ENCODE data around the gene QKI. TPM values are rescaled to one million over a fixed set of nuclear protein-coding genes. Genes with fewer than 3 reads are reported as not detected.
"Not testable (repeated sequence)": the region's sequence is repeated elsewhere in the genome, so short reads cannot be mapped to it uniquely, and the experiment has no call there.

Gene QKI
- total RNA-seq, 1 donor from 2014 or later: 72.1 TPM

- intact Hi-C loops (cut with micrococcal nuclease): no loop called here
Observed at GRCh38 chr6:163438298-163438939, 23.9 kb downstream of the QKI start.

GRCh38 chr6:163438940-163439335 lies 24.4 kb downstream of the QKI start:
- intact Hi-C loops (cut with micrococcal nuclease): no loop called here

DNA sequence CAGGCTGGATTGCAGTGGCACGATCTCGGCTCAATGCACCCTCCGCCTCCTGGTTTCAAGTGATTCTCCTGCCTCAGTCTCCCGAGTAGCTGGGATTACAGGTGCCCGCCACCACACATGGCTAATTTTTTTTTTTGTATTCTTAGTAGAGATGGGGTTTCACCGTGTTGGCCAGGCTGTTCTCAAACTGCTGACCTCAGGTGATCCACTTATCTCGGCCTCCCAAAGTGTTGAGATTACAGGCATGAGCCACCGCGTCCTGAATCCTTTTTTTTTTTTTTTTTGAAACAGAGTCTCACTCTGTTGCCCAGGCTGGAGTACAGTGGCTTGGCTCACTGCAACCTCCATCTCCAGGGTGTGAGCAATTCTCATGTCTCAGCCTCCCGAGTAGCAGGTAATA lies 24.9 kb downstream of the QKI start:
- intact Hi-C loops (cut with micrococcal nuclease): not testable (repeated sequence)

DNA sequence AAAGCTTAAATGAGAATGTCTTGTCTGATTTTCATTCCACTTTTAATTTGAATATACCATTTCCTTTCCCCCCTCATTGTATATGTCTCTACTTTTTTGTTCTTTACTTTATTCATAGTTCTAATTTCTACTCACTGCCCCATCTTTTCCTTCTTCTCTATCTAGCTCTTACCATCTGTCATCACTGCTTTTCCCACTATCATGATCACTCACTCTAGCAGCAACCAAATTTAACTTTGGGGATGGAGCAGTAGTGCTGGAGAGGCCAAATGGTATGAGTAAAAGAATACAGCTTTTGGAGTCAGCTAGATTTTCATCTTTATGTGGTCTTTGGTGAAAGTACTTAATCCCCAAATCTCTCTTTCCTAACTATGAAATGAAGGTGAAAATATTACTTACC lies 25.5 kb downstream of the QKI start:
- intact Hi-C loops (cut with micrococcal nuclease): no loop called here

GRCh38 chr6:163442336-163442735 lies 27.8 kb downstream of the QKI start:
- intact Hi-C loops (cut with micrococcal nuclease): no loop called here

- intact Hi-C loops (cut with micrococcal nuclease): no loop called here
Observed at GRCh38 chr6:163444077-163444476, 29.6 kb downstream of the QKI start.

DNA sequence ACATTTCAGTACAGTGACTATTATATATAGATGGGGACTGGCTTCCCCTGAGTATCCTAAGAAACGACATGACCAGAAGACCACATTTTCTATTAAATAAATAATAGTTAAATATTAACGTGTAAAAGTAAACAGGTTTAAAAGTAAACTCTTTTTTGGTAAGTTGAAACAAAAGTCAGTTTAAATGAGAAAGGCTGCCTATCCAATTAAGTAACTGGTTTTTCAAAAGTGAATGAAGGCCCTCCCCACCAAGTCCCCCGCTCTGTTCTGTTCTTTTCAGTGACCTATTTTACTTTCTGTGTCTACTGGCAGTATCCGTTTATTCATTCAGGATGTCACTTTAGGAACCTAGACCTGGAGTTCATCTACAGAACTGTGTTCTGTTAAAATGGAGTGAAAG lies 32.0 kb downstream of the QKI start:
- intact Hi-C loops (cut with micrococcal nuclease): no loop called here

DNA sequence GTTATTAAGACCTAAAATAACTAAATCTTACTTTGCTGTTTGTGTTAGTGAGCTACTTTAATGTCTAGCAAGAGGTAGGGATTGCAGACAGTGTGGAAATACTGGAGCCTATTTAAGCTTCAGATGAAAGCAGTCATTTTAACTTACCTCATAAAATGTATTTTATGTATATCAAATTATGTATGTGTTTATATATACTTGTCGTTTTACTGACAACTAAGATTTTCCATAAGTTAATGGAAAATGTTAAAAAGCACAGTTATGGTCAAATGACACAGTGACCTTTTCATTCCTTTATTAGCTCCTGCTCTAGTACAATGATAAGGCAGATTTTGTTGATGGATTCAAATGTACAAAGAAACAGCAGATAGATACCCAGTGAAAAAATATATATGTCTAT lies 34.6 kb downstream of the QKI start:
- intact Hi-C loops (cut with micrococcal nuclease): no loop called here

- intact Hi-C loops (cut with micrococcal nuclease): no loop called here
Observed at GRCh38 chr6:163454425-163454824, 39.9 kb downstream of the QKI start.

GRCh38 chr6:163455552-163455951 lies 41.0 kb downstream of the QKI start:
- intact Hi-C loops (cut with micrococcal nuclease): no loop called here

DNA sequence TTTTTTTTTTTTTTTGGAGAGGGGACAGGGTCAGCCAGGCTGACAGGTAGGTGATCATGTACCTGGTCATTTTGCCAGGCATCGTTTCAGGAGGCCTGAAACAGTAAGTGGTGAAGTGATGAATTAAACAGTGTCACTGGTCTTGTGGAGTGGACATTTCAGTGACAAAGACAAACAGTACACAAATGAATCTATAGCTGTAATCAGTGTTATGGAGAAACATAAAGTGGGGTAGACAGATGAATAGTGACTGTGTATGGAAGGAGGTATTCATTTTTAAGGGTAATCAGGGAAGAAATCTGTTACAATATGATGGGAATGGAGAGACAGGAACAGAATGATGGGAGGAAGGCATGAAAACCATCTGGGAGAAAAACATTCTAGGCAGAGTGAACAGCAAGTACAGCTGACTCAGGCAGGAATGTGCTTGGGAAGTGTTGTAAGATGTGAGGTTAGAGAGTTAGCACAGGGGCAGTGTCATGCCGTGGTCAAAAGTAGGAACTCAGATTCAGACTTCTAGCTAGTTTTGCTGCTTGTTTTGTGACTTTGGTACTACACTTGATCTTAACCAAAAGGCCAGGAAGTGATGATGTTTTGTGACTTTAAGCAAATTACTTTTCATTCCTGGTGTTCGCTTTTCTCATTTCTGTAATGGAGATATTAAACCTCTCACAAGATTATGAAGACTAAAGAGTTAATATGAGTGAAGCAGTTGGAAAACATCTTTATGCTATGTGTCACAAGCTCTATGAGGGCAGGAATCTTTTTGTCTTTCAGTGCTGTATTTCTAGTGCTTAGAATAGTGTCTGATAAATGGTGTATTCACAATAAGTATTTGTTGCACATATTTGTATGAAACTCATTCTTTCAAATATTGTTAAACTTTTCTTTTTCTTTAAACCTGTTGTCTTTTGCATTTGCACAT lies 43.4 kb downstream of the QKI start:
- intact Hi-C loops (cut with micrococcal nuclease): loop anchor here (2.0 kb wide), 1 partner anchor 25 kb away; no protein-coding TSS in a partner anchor

DNA sequence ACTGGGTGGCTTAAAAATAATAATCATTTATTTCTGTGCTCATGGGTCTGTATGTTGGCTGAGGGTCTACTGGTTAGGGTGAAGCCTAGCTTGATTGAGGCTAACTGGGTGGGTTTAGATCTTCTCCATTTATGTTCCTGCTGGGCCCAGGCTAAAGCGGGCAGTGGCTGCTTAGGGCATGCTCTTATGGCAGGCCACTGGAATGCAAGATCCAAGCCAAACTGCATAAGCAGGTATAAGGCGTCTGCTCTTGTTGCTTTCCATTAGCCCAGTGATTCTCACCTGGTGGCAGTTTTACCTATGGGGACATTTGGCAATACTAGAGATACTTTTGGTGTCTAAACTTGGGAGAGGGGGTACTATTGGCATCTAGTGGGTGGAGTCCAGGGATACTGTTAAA lies 44.5 kb downstream of the QKI start:
- intact Hi-C loops (cut with micrococcal nuclease): loop anchor here (2.0 kb wide), 1 partner anchor 26 kb away; no protein-coding TSS in a partner anchor

DNA sequence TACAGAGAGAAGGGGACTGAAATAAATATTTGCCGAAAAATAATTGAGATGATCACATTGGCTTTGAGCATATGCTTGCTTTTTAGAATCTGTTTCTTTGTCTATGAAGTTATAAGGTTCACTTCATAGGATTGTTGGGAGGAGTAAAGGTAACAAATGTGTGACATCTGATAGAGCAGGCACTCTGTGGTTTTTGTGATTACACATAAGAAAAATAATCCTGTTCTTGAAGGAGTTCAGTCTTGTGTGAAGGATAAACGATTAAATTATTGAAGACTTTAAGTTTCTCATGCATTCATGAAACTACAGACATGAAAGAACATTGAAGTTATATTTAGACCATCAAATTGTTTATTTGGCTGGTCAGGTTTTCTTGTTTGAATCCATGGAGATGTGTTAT lies 45.0 kb downstream of the QKI start:
- intact Hi-C loops (cut with micrococcal nuclease): loop anchor here (2.0 kb wide), 1 partner anchor 27 kb away; no protein-coding TSS in a partner anchor

- intact Hi-C loops (cut with micrococcal nuclease): loop anchor here (1.0 kb wide), 2 partner anchors 44 to 733 kb away; partner anchors contain the start of genes PACRG and PRKN
Observed at GRCh38 chr6:163460307-163460782, 45.8 kb downstream of the QKI start.

DNA sequence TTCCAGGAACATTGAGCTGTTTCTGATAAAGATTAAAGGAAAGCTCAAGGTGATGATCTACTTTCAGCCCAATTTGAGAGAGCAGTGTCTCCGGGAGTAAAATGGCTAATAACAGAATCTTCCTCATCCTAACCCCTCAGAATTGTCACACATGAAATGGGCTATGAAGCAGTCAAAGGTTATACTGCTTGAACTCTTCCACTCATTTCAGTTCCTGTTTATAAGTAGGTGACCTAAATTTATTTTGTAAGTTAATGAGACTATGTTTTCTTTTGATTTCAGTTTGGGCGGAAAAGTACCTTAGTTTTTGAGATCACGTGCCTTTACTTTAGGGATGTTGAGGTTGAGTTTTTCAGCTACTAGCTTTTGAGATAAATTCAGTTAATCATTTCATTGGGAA lies 47.2 kb downstream of the QKI start:
- intact Hi-C loops (cut with micrococcal nuclease): no loop called here

GRCh38 chr6:163463180-163463579 lies 48.7 kb downstream of the QKI start:
- intact Hi-C loops (cut with micrococcal nuclease): no loop called here

DNA sequence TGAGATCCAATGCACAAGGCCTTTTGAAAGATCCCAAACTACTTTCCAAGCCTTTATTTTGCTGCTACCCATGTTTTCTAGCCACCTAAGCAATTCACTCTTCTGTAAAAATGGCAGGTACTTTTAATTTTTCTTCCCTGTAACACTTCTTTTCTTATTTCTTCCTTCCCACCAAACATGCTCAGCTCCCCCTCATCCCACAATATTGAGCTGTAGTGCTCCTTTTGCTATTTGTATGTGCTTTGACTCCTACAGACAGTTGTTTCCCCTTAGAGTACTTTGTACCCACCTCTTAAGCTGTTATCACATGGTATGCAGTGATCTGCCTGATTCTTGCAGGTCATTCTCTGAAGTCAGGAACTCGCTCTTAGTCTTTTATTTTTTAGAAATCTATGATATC lies 49.3 kb downstream of the QKI start:
- intact Hi-C loops (cut with micrococcal nuclease): no loop called here

DNA sequence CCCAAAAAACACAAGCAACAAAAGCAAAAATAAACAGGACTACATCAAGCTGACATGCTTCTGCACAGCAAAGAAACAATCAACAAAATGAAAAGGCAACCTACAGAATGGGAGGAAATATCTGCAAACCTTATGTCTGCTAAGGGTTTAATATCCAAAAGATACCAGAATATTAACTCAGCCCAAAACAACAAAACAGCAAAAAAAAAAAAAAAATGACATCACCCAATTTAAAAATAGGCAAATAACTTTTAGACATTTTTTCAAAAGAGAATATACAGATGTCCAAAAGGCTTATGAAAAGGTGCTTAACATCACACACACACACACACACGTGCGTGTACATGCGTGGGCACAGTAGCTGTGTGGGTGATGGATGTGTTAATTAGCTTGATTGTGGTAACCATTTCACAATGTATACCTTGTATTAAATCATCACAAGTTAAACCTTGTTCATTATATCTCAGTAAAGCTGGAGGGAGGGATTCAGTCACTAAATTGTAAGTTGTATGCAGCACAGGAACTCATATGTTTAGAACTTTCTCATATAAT lies 52.4 kb downstream of the QKI start:
- intact Hi-C loops (cut with micrococcal nuclease): no loop called here

- intact Hi-C loops (cut with micrococcal nuclease): no loop called here
Observed at GRCh38 chr6:163468738-163469137, 54.2 kb downstream of the QKI start.

- intact Hi-C loops (cut with micrococcal nuclease): no loop called here
Observed at GRCh38 chr6:163469459-163469985, 55.0 kb downstream of the QKI start.

DNA sequence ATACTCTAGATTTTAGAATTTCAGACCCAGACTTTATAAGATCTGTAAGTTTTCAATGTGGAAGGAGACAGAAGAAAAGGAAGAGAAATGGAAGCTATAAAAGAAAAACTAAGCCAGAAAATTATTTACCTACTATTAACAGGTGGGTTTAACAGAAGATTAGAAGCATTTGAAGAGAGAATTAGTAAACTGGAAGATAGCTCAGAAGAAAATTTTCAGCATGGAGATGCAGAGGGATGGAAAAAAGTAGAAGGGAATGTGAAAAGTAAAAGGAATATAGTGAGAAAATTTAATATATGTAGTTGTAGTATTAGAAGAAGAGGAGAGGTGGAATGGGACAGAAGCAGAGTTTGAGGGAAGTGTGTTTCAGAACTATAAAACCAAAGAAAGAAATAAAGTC lies 56.1 kb downstream of the QKI start:
- intact Hi-C loops (cut with micrococcal nuclease): no loop called here

DNA sequence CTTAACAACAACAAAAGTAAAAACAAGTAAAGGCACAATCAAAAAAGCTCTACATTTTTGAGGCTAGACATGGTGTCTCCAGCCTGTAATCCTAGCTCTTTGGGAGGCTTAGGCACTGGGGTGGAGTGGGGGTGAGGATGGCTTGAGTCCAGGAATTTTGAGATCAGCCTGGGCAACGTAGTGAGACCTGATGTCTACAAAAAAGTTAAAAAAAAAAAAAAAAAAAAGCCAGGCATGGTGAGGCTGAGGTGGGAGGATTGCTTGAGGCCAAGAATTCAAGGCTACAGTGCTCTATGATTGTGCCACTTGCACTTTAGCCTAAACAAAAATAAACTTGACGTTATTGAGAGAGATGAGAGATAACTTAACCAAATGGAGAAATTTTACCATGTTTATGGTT lies 60.1 kb downstream of the QKI start:
- intact Hi-C loops (cut with micrococcal nuclease): no loop called here
